ENCODE data around the gene PRELID2.
A peak's percentile ranks its signal among the peaks of the same experiment; 100 is the strongest.

PRELID2 gene

DNA sequence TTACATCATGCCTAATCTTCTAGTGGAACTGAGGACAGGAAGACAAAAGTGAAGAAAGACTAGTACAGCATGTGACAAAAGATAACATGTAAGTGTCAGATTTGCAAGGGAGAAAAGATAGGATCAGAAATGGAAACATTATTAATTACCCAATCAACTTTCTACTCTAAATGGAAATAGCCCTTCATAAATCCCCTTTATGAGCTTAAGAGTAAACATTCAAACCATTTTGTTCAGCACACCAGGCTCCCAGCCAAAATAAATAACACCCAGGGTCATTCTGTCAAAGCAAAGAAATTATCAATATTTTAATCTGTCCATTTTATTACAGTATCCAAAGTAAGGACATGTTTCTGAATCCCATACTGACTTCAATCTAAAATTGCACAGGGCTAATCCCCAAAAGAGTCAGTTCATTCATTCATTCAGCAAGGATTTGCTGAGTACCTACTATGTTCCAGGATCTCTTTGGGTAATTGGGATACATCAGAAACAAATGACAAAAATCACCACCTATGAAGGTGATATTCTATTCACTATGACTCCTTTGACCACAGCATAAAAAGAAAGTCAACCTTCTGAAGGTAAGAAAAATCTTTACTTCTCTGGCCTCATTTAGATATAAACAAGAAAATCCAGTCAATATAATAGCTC, 5.3 kb downstream of the PRELID2 start:
- DNase-seq (ENCODE audit: extremely low read depth, insufficient read length), result no peak
- Histone ChIP-seq H3K27me3 (replicated peaks; ENCODE audit: control insufficient read depth, insufficient read depth, low read length) (no peaks in the 10 kb centered on the region; the same call in 1 of the 2 replicates), H3K4me3 (replicated peaks; ENCODE audit: low read depth, low read length) (no peak overlapping the region), H3K36me3 (ENCODE audit: control insufficient read depth, insufficient read depth, low read length) (no peaks in the 10 kb centered on the region)
- TF ChIP-seq, protein P1, sequence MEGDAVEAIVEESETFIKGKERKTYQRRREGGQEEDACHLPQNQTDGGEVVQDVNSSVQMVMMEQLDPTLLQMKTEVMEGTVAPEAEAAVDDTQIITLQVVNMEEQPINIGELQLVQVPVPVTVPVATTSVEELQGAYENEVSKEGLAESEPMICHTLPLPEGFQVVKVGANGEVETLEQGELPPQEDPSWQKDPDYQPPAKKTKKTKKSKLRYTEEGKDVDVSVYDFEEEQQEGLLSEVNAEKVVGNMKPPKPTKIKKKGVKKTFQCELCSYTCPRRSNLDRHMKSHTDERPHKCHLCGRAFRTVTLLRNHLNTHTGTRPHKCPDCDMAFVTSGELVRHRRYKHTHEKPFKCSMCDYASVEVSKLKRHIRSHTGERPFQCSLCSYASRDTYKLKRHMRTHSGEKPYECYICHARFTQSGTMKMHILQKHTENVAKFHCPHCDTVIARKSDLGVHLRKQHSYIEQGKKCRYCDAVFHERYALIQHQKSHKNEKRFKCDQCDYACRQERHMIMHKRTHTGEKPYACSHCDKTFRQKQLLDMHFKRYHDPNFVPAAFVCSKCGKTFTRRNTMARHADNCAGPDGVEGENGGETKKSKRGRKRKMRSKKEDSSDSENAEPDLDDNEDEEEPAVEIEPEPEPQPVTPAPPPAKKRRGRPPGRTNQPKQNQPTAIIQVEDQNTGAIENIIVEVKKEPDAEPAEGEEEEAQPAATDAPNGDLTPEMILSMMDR (IDR thresholded peaks at IDR 0.05; ENCODE audit: insufficient read depth, low read length, poor library complexity, severe bottlenecking), result no peak

DNA sequence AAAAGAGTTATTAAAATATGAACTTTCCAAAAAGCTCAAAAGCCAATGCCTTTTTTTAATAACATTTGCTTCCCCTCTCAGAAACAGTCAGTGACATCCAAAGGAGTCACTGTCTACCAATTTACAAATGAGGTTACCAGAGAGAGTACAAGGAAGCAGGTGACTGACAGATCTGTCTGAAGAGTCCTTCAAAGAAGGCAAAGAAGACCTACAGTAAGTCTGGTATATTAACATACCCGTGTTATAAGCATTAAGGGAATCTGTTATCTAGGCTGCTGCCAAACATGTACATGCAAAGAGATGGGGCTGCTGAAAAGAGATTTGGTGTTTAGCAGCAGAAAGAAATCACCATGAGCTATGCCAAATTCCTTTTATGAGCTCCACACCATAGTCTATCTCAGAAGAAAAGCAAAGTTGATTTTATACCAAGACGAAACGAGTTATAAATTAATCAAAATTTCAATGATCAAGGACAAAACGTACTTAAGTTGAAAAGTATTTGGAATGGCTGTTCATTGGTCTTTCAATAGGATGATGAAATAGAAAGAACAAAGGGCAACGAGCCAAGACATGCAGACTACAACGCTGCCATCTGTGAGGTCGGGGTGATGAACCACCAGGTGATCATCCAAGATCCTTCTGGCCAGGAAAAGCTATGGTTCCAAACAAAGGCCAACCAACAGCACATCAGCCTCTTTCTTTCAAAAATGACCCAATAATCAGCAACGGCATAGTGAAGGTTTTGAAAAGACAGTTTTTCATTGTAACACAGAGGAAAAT, 8.1 kb downstream of the PRELID2 start:
- TF ChIP-seq, protein P1 (IDR thresholded peaks at IDR 0.05; ENCODE audit: insufficient read depth, low read length, poor library complexity, severe bottlenecking), result no peak
- no peak for DNase-seq (ENCODE audit: extremely low read depth, insufficient read length)

DNA sequence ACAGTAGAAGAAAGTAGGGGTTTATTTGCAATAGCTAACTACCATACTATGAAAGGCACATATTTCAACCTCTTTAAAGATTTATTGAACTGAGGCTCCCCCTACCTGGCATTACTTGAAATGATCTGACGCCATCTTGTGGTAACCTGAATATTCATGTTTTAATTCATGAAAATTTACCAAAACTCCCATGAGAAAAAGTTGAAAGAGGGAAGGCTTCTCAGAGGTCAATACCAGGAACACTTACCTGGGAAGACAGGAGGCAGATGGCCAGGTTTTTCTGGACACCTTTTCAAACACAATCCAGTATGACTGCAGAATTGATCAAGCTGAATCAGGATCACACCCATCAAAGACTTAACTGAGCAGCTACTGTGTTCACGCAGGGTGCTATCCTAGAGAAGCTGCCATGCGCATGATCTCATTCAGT, 9.4 kb downstream of the PRELID2 start:
- Histone ChIP-seq H3K36me3 (ENCODE audit: control insufficient read depth, insufficient read depth, low read length) (no peaks in the 10 kb centered on the region), H3K27me3 (replicated peaks; ENCODE audit: control insufficient read depth, insufficient read depth, low read length) (no peaks in the 10 kb centered on the region), H3K4me3 (replicated peaks; ENCODE audit: low read depth, low read length) (no peak overlapping the region)
- TF ChIP-seq, protein P1 (IDR thresholded peaks at IDR 0.05; ENCODE audit: insufficient read depth, low read length, poor library complexity, severe bottlenecking), result peak; percentile 79
- no peak for DNase-seq (ENCODE audit: extremely low read depth, insufficient read length)

More for the DNA sequence above, 8.1 kb downstream of the PRELID2 start:
- Histone ChIP-seq H3K4me3 (replicated peaks; ENCODE audit: low read depth, low read length) (no peak overlapping the region), H3K27me3 (replicated peaks; ENCODE audit: control insufficient read depth, insufficient read depth, low read length) (no peaks in the 10 kb centered on the region), H3K36me3 (ENCODE audit: control insufficient read depth, insufficient read depth, low read length) (no peaks in the 10 kb centered on the region)

DNA sequence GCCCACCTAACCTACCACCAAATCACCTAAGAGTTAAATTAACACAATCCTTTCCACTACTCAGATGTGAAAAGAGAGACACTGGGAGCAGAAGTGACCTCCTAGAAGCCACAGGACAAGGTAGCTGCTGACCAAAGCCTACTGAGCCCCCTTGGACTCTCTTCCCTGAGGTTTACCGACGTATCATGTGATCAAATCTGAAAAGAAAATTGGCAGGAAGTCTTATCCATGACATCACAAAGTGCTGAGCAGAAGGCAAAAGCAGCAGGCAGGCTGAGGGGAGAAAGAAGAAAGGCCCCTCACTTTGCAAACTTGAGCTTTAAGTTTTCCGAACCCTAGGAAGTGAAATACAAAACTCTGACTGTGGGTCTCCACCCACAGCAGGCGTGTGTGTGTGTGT, 11.1 kb downstream of the PRELID2 start:
- TF ChIP-seq, protein P1 (IDR thresholded peaks at IDR 0.05; ENCODE audit: insufficient read depth, low read length, poor library complexity, severe bottlenecking), result no peak
- H3K27me3 ChIP-seq (replicated peaks; ENCODE audit: control insufficient read depth, insufficient read depth, low read length), result no peaks in the 10 kb centered on the region
- no peak overlapping the region for H3K4me3 ChIP-seq (replicated peaks; ENCODE audit: low read depth, low read length)
- DNase-seq (ENCODE audit: extremely low read depth, insufficient read length), result no peak
- H3K36me3 ChIP-seq (ENCODE audit: control insufficient read depth, insufficient read depth, low read length), result no peaks in the 10 kb centered on the region

DNA sequence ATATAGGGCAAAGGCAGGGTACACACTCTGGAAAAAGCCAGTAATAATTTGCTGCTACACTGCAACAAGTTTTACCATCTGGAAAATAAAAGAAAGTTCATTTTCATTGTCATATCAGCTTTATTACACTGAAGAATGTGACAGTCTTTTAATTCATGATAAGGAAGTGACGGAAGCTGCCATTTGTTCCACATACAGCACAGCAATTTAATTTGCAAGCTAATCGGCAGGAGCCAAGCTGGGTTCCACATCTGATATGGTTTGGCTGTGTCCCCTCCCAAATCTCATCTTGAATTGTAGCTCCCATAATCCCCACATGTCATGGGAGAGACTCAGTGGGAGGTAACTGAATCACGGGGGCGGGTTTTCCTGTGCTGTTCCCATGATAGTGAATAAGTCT, 16.5 kb downstream of the PRELID2 start:
- DNase-seq (ENCODE audit: extremely low read depth, insufficient read length), result no peak
- Histone ChIP-seq H3K36me3 (ENCODE audit: control insufficient read depth, insufficient read depth, low read length) (no peaks in the 10 kb centered on the region), H3K4me3 (replicated peaks; ENCODE audit: low read depth, low read length) (no peak overlapping the region), H3K27me3 (replicated peaks; ENCODE audit: control insufficient read depth, insufficient read depth, low read length) (no peaks in the 10 kb centered on the region)
- TF ChIP-seq, protein P1 (IDR thresholded peaks at IDR 0.05; ENCODE audit: insufficient read depth, low read length, poor library complexity, severe bottlenecking), result no peak
